GM12892 (cell line): ENCODE measurements around the gene B3GALT6.
"Not testable (repeated sequence)": the region's sequence is repeated elsewhere in the genome, so short reads cannot be mapped to it uniquely, and the experiment has no call there.

Source experiments
- DNase-seq: peaks from one replicate; pipeline ENCODE4 v3.0.0; 2011; ENCODE audit not compliant: insufficient read length
- FAIRE-seq: peaks from 2 replicates; lab custom pipeline; 2011; peaks lifted over from hg19 to GRCh38; lab: Jason Lieb, UNC
- POLR2A ChIP-seq: IDR thresholded peaks from 2 replicates; pipeline ENCODE4 v1.6.1; 2011; ENCODE audit warnings: low read depth, low read length, control low read depth
- POLR2AphosphoS5 ChIP-seq: IDR thresholded peaks from 2 replicates; pipeline ENCODE4 v1.6.1; 2011; ENCODE audit warnings: low read depth, low read length, control low read depth
- TAF1 ChIP-seq: IDR thresholded peaks from 2 replicates; pipeline ENCODE4 v1.6.1; 2011; ENCODE audit warnings: low read depth, mild to moderate bottlenecking, control low read depth, low read length, borderline replicate concordance

The B3GALT6 gene

DNA sequence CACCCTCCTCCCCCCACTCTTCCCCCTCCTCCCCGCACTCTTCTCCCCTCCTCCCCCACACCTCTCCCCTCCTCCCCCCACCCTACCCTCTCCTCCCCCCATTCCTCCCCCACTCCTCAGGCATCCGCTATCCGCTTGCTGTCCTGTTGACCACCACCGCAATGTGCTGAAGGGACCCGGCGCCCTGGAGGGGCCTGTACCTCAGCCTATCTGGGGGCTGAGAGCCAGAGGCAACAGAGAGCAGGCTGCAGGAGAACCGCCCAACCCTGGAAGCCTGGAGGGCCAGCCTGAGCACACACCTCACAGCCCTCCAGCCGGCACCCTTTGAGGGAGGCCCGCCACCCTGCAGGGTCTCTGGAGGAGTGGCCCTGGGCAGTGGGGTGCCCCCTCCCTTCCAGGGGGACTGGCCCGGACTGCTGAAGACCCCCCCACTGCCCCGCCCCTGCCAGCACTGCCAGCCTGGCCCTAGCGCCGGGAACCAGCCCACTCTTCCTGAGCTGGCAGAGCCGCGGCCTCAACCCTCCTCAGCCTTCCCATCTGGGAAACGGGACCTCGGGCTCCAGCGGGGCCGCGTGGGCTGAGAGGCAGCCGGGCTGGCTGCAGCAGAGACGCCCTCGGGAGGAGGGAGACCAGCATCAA, 13.3 kb downstream of the B3GALT6 start:
- FAIRE-seq (no peak), DNase-seq (no peak)

GRCh38 chr1:1245817-1246576, 14.0 kb downstream of the B3GALT6 start:
- FAIRE-seq (no peak), DNase-seq (no peak)
- TF ChIP-seq POLR2A (no peak), TAF1 (no peak), POLR2AphosphoS5 (no peak)

More for the DNA sequence above, 13.3 kb downstream of the B3GALT6 start:
- TF ChIP-seq TAF1, result no peak
- TF ChIP-seq POLR2A, result no peak
- TF ChIP-seq POLR2AphosphoS5, result no peak

DNA sequence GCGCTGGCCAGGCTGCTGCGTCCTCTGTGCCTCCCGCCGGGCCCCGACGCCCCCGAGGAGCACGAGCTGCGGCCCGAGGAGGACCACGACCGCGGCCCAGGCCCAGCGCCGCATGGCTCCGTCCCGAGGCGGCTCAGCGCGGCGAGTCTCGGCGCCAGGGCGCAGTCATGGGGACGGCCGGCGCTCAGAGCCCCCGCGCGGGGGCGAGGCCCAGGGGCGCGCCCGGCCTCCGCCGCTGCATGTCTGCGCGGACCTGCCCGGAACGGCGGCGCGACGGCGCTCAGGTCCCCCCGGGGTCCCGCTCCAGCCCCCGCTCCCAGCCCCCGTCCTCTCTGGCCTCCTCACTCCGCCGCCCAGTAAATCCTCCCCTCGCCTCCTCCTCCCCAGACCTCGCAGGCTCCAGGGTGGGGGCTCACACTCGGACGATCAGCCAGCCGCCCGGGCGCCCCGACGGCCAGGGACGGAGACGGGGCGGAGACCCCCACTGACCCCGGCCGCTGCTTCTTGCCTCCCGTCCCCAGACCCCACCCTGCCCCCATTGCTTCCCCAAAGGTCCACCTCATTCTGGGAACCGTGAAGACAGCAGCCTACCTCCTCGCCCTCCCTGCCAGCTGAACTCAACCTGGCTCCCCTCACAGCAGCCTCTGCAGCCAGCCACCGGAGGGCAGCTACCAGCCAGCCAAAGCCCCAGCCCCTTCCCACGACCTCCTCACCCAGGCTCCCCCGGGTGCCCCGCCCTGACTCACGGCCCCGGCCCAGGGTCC, 14.7 kb downstream of the B3GALT6 start, which contains the start of gene C1QTNF12:
Gene C1QTNF12, minus strand, starts transcription at position 146 of the 764 bp plus-strand sequence. Its CDS starts 32 bp downstream, at position 114.
- no peak for TF ChIP-seq TAF1
- no peak for TF ChIP-seq POLR2AphosphoS5
- no peak for TF ChIP-seq POLR2A
- FAIRE-seq (no peak), DNase-seq (no peak)

GRCh38 chr1:1247341-1247913, 15.4 kb downstream of the B3GALT6 start:
- no peak for DNase-seq
- no peak for TF ChIP-seq POLR2AphosphoS5
- no peak for TF ChIP-seq POLR2A
- TF ChIP-seq TAF1, result no peak
- no peak for FAIRE-seq

- DNase-seq, FAIRE-seq: not testable (repeated sequence)
Measured at GRCh38 chr1:1248009-1248913, 16.2 kb downstream of the B3GALT6 start.

- FAIRE-seq (peak; percentile 94), DNase-seq (peak; percentile 80)
- TF ChIP-seq POLR2A, result peak; percentile 72
- peak; percentile 74 for TF ChIP-seq POLR2AphosphoS5
- TF ChIP-seq TAF1, result peak; percentile 19; the same call in 1 of the 2 replicates
Measured at GRCh38 chr1:1250786-1251284, 18.8 kb downstream of the B3GALT6 start.

DNA sequence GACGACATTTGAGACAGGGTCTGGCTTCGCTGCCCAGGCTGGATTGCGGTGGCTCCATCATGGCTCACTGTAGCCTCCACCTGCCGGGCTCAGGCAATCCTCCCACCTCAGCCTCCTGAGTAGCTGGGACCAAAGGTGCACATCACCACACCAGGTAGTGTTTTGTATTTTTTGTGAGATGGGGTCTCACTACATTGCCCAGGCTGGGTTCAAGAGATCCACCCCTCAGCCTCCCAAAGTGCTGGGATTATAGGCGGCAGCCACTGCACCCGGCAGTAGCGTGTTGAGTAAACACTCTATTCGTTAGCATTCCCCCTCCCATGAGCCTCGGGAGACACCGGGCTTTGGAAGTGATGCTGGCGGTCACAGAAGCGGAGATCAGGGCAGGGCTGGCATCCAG, 21.3 kb downstream of the B3GALT6 start:
- TF ChIP-seq TAF1 (no peak), POLR2AphosphoS5 (no peak), POLR2A (no peak)
- FAIRE-seq (no peak), DNase-seq (no peak)

- TF ChIP-seq POLR2A (no peak), TAF1 (no peak), POLR2AphosphoS5 (no peak)
- no peak for FAIRE-seq
Measured at GRCh38 chr1:1253972-1254666, 22.1 kb downstream of the B3GALT6 start.

GRCh38 chr1:1254667-1254998, 22.6 kb downstream of the B3GALT6 start:
- DNase-seq (no peak), FAIRE-seq (no peak)
- TF ChIP-seq TAF1 (no peak), POLR2AphosphoS5 (no peak), POLR2A (no peak)

More at GRCh38 chr1:1253972-1254666, 22.1 kb downstream of the B3GALT6 start:
- DNase-seq, result no peak

GRCh38 chr1:1255078-1255477, 23.0 kb downstream of the B3GALT6 start:
- DNase-seq (no peak), FAIRE-seq (no peak)
- TF ChIP-seq TAF1, result no peak
- no peak for TF ChIP-seq POLR2AphosphoS5
- TF ChIP-seq POLR2A, result no peak

GRCh38 chr1:1255611-1256010, 23.6 kb downstream of the B3GALT6 start:
- DNase-seq (no peak), FAIRE-seq (no peak)
- TF ChIP-seq POLR2AphosphoS5 (no peak), POLR2A (no peak), TAF1 (no peak)
